T-helper 1 cell treated with Interleukin-12 subunit alpha and Interleukin-12 subunit beta and Interleukin-4 antibody, amounts not matched to agents 30 ng/mL and 1 ng/mL, for 36 hours (primary cell): Measurements from ENCODE around the gene LRRC36. TPM values are rescaled to one million over a fixed set of nuclear protein-coding genes. Genes with fewer than 3 reads are reported as not detected.

Source experiments
- total RNA-seq: library from RNA; stranded (reverse); gene quantifications from 2 replicates; pipeline ENCODE4 v1.2.3, GENCODE V29; 2022

LRRC36 gene
- total RNA-seq, 1 donor from 2014 or later, result not detected

Other genes starting within 250 kb of the LRRC36 start
- gene PHAF1, start 216.9 kb upstream of the LRRC36 start, total RNA-seq, result 19.6 and 19.9 TPM in 2 replicates
- gene B3GNT9, start 175.8 kb upstream of the LRRC36 start, total RNA-seq, result 15.1 and 16.7 TPM in 2 replicates
- gene TRADD, start 166.9 kb upstream of the LRRC36 start, total RNA-seq, result 85.9 and 89.9 TPM in 2 replicates
- gene FBXL8, start 166.9 kb upstream of the LRRC36 start, total RNA-seq, result 54.5 and 57.3 TPM in 2 replicates
- 98.7 and 111 TPM in 2 replicates for gene HSF4, start 162.1 kb upstream of the LRRC36 start, total RNA-seq
- gene NOL3, start 156.3 kb upstream of the LRRC36 start, total RNA-seq, result 49.5 and 53.5 TPM in 2 replicates
- gene MATCAP1, start 142.9 kb upstream of the LRRC36 start, total RNA-seq, result 79.1 and 79.7 TPM in 2 replicates
- gene EXOC3L1, start 136.7 kb upstream of the LRRC36 start, total RNA-seq, result 0.42 and 0.61 TPM in 2 replicates
- gene E2F4, start 134.7 kb upstream of the LRRC36 start, total RNA-seq, result 137 and 146 TPM in 2 replicates
- gene ELMO3, start 127.7 kb upstream of the LRRC36 start, total RNA-seq, result 8.0 and 8.9 TPM in 2 replicates
- 52.6 and 52.9 TPM in 2 replicates for gene TMEM208, start 99.7 kb upstream of the LRRC36 start, total RNA-seq
- 104 and 106 TPM in 2 replicates for gene FHOD1, start 79.3 kb upstream of the LRRC36 start, total RNA-seq
- 3.5 and 3.7 TPM in 2 replicates for gene SLC9A5, start 77.8 kb upstream of the LRRC36 start, total RNA-seq
- 23.0 and 25.4 TPM in 2 replicates for gene PLEKHG4, start 47.3 kb upstream of the LRRC36 start, total RNA-seq
- gene KCTD19, start 74 bp upstream of the LRRC36 start, total RNA-seq, result 0.10 TPM in 1 of 2 replicates, not detected in the other
- gene TPPP3, start 66.7 kb downstream of the LRRC36 start, total RNA-seq, result not detected in 2 replicates
- gene ZDHHC1, start 89.7 kb downstream of the LRRC36 start, total RNA-seq, result 0.15 and 0.42 TPM in 2 replicates
- 0.29 TPM in 1 of 2 replicates, not detected in the other for gene HSD11B2, start 104.3 kb downstream of the LRRC36 start, total RNA-seq
- gene ATP6V0D1, start 154.3 kb downstream of the LRRC36 start, total RNA-seq, result 69.7 and 70.7 TPM in 2 replicates
- not detected in 2 replicates for gene AGRP, start 156.7 kb downstream of the LRRC36 start, total RNA-seq
- gene RIPOR1, start 202.0 kb downstream of the LRRC36 start, total RNA-seq, result 47.9 and 52.6 TPM in 2 replicates
- 75.3 and 79.3 TPM in 2 replicates for gene CTCF, start 235.7 kb downstream of the LRRC36 start, total RNA-seq